ENCODE measurements around the gene ENTHD1. TPM values are rescaled to one million over a fixed set of nuclear protein-coding genes. Genes with fewer than 3 reads are reported as not detected.

ENTHD1 gene
- total and polyA plus RNA-seq, 8 donors, result not detected

DNA sequence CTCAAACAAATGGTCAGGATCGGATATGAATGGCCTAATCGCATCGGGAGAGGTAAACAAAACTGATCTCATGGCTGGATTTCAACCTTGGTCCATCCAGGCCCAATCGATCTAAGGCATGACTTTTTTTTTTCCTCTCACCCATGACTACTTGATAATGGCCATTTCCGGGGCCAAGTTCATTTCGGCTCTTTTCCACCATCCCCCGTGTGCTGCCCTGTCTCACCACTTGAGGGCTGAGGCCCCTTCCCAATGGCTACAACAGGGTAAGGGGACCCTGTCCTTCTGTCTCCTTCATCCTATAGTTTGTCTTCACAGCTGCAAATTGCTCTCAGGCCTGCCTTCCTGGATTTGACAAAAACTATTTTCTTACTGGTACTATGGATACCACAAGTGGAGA lies 34.0 kb upstream of the ENTHD1 start:
- Histone ChIP-seq H3K4me3 (no peak overlapping the region), H3K36me3 (no peaks in the 10 kb centered on the region), H3K9me3 (no peaks in the 10 kb centered on the region), H3K27me3 (peaks cover 0 to 40% (median 0%) of the 10 kb centered on the region in 3 donors), H3K4me1 (peaks cover 0 to 43% (median 24%) of the 10 kb centered on the region in 4 donors), H3K27ac (peak overlapping the region in 1 of 5 donors; percentile 18)
- WGBS, 5 donors, result 39 to 46% (median 43%) methylated on average over 7 of the region's 7 CpGs
- no peak for DNase-seq
- intact Hi-C loops (cut with DNase I; ENCODE audit: low total_unique reads), result no loop called here
- TF ChIP-seq POLR2A (IDR thresholded peaks at IDR 0.05), result no peak
- TF ChIP-seq EP300 (IDR thresholded peaks at IDR 0.05), result no peak
- TF ChIP-seq POLR2AphosphoS5 (IDR thresholded peaks at IDR 0.05), result no peak
- TF ChIP-seq, protein P1, sequence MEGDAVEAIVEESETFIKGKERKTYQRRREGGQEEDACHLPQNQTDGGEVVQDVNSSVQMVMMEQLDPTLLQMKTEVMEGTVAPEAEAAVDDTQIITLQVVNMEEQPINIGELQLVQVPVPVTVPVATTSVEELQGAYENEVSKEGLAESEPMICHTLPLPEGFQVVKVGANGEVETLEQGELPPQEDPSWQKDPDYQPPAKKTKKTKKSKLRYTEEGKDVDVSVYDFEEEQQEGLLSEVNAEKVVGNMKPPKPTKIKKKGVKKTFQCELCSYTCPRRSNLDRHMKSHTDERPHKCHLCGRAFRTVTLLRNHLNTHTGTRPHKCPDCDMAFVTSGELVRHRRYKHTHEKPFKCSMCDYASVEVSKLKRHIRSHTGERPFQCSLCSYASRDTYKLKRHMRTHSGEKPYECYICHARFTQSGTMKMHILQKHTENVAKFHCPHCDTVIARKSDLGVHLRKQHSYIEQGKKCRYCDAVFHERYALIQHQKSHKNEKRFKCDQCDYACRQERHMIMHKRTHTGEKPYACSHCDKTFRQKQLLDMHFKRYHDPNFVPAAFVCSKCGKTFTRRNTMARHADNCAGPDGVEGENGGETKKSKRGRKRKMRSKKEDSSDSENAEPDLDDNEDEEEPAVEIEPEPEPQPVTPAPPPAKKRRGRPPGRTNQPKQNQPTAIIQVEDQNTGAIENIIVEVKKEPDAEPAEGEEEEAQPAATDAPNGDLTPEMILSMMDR (IDR thresholded peaks at IDR 0.05), result no peak

DNA sequence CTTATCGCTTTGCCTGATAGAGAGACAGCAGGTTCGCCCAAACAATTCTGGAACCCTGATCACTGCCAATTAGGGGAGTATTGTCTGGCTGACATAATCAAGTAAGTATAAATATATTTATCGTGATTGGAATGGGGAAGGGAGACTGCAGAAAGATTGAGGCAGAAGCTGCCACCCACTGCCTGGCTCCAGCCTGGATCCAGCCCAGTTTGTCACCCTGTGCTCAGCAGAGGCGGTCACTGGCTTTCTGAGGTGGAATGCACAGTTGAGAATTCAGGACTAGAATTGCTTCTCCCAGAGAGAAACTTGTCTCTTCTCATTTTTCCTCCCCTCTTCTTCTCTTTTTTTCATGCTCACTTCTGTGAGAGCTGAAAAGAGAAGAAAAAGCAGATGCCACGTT lies 33.2 kb upstream of the ENTHD1 start:
- intact Hi-C loops (cut with DNase I; ENCODE audit: low total_unique reads), result no loop called here
- peak overlapping the region in 1 of 4 donors; percentile 25 for H3K4me3 ChIP-seq
- peak overlapping the region in 3 of 5 donors; percentile 5 to 32 (median 30) for H3K27ac ChIP-seq

DNA sequence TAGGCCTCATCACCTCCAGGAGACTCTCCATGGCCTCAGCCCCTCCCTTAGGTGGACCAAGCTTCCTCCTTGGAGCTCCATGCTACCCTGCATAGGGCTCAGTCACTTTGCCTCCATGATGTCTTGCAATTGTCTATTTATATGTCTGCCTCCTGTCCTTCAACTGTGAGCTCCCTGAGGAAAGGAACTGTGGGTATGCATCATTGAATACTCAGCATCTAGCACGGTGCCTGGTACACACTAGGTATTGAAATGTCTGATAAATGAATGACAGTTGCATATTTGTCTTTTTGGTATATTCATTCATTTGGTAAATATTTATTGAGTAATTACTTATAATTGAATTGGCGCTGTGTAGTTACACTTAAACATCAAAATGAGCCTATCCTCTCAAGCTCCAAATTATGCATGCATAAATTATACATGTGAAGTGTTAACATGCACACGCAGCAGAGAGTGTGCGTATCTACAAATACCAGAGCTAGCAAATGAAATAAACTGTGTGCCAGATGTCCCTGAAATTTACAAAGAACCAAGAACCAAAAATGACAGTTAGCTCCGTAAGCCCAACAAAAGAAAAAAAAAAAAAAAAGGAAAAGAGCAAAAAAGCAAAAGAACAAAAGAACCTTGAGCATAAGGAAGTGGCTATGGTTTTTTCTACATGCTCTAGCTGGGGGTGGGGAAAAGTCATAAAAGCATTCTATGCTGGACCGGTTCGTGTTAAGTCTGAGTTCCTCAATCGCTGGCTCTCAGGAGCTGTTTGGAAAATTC lies 32.5 kb upstream of the ENTHD1 start:
- peaks cover 0 to 37% (median 0%) of the 10 kb centered on the region in 3 donors for H3K27me3 ChIP-seq
- TF ChIP-seq EP300 (IDR thresholded peaks at IDR 0.05), result no peak
- no peak for TF ChIP-seq POLR2A (IDR thresholded peaks at IDR 0.05)
- H3K4me1 ChIP-seq, result peaks cover 0 to 43% (median 24%) of the 10 kb centered on the region in 4 donors
- WGBS, 5 donors, result 24 to 50% (median 32%) methylated on average over 8 of the region's 8 CpGs
- no peaks in the 10 kb centered on the region for H3K36me3 ChIP-seq
- peak overlapping the region in 1 of 4 donors; percentile 25 for H3K4me3 ChIP-seq
- intact Hi-C loops (cut with DNase I; ENCODE audit: low total_unique reads), result no loop called here
- peak overlapping the region in 2 of 5 donors; percentile 30 to 32 for H3K27ac ChIP-seq
- peak in 1 of 2 donors; percentile 54 for DNase-seq
- H3K9me3 ChIP-seq, result no peaks in the 10 kb centered on the region

More for the DNA sequence above, 33.2 kb upstream of the ENTHD1 start:
- DNase-seq, result no peak
- WGBS, 5 donors, result 28 to 52% (median 32%) methylated on average over 5 of the region's 5 CpGs
- no peak for TF ChIP-seq EP300 (IDR thresholded peaks at IDR 0.05)
- TF ChIP-seq POLR2AphosphoS5 (IDR thresholded peaks at IDR 0.05), result no peak
- TF ChIP-seq, protein P1 (IDR thresholded peaks at IDR 0.05), result no peak
- no peak for TF ChIP-seq POLR2A (IDR thresholded peaks at IDR 0.05)
- peaks cover 0 to 40% (median 0%) of the 10 kb centered on the region in 3 donors for H3K27me3 ChIP-seq
- H3K36me3 ChIP-seq, result no peaks in the 10 kb centered on the region
- no peaks in the 10 kb centered on the region for H3K9me3 ChIP-seq
- peaks cover 0 to 43% (median 24%) of the 10 kb centered on the region in 4 donors for H3K4me1 ChIP-seq

GRCh38 chr22:39925273-39925672 lies 31.7 kb upstream of the ENTHD1 start:
- no peak overlapping the region for H3K4me3 ChIP-seq
- H3K9me3 ChIP-seq, result no peaks in the 10 kb centered on the region
- H3K4me1 ChIP-seq, result peaks cover 0 to 43% (median 24%) of the 10 kb centered on the region in 4 donors
- no peaks in the 10 kb centered on the region for H3K36me3 ChIP-seq
- DNase-seq, result no peak
- peaks cover 0 to 32% (median 0%) of the 10 kb centered on the region in 3 donors for H3K27me3 ChIP-seq
- 74 to 85% (median 80%) methylated on average over 2 of the region's 2 CpGs for WGBS, 5 donors
- TF ChIP-seq POLR2A (IDR thresholded peaks at IDR 0.05) (no peak), POLR2AphosphoS5 (IDR thresholded peaks at IDR 0.05) (no peak), EP300 (IDR thresholded peaks at IDR 0.05) (no peak)
- TF ChIP-seq, protein P1 (IDR thresholded peaks at IDR 0.05), result no peak
- intact Hi-C loops (cut with DNase I; ENCODE audit: low total_unique reads), result no loop called here
- no peak overlapping the region for H3K27ac ChIP-seq

All from stomach (tissue), 9 donors.